Measurements from ENCODE around the gene TTC24. TPM values are rescaled to one million over a fixed set of nuclear protein-coding genes. Genes with fewer than 3 reads are reported as not detected.
"Not testable (repeated sequence)": the region's sequence is repeated elsewhere in the genome, so short reads cannot be mapped to it uniquely, and the experiment has no call there.

Gene TTC24
- total RNA-seq, 1 donor from 2014 or later = not detected

GRCh38 chr1:156624814-156625435 lies 45.4 kb downstream of the TTC24 start:
- H3K27me3 ChIP-seq (ENCODE audit: control insufficient read depth, insufficient read depth, low read length) = peaks cover 44% of the 10 kb centered on the region
- no peak for DNase-seq (ENCODE audit: low read depth)
- no peak overlapping the region for H3K4me3 ChIP-seq (ENCODE audit: low read depth, low read length)
- TF ChIP-seq CTCF (IDR thresholded peaks at IDR 0.05; ENCODE audit: insufficient read depth, low read length, poor library complexity, severe bottlenecking) = no peak
- no peaks in the 10 kb centered on the region for H3K36me3 ChIP-seq (ENCODE audit: control insufficient read depth, insufficient read depth, low read length)

GRCh38 chr1:156625436-156626078 lies 46.0 kb downstream of the TTC24 start:
- Histone ChIP-seq H3K36me3 (ENCODE audit: control insufficient read depth, insufficient read depth, low read length) (no peaks in the 10 kb centered on the region), H3K27me3 (ENCODE audit: control insufficient read depth, insufficient read depth, low read length) (peaks cover 41% of the 10 kb centered on the region), H3K4me3 (ENCODE audit: low read depth, low read length) (no peak overlapping the region)
- DNase-seq (ENCODE audit: low read depth) = no peak
- TF ChIP-seq CTCF (IDR thresholded peaks at IDR 0.05; ENCODE audit: insufficient read depth, low read length, poor library complexity, severe bottlenecking) = peak; percentile 92

GRCh38 chr1:156626079-156626438 lies 46.5 kb downstream of the TTC24 start:
- Histone ChIP-seq H3K4me3 (ENCODE audit: low read depth, low read length) (no peak overlapping the region), H3K27me3 (ENCODE audit: control insufficient read depth, insufficient read depth, low read length) (peaks cover 41% of the 10 kb centered on the region), H3K36me3 (ENCODE audit: control insufficient read depth, insufficient read depth, low read length) (no peaks in the 10 kb centered on the region)
- DNase-seq (ENCODE audit: low read depth) = no peak
- TF ChIP-seq CTCF (IDR thresholded peaks at IDR 0.05; ENCODE audit: insufficient read depth, low read length, poor library complexity, severe bottlenecking) = no peak

GRCh38 chr1:156627313-156627880 lies 47.9 kb downstream of the TTC24 start:
- no peak for DNase-seq (ENCODE audit: low read depth)
- peaks cover 43% of the 10 kb centered on the region for H3K27me3 ChIP-seq (ENCODE audit: control insufficient read depth, insufficient read depth, low read length)
- H3K36me3 ChIP-seq (ENCODE audit: control insufficient read depth, insufficient read depth, low read length) = no peaks in the 10 kb centered on the region
- H3K4me3 ChIP-seq (ENCODE audit: low read depth, low read length) = no peak overlapping the region
- peak; percentile 72 for TF ChIP-seq CTCF (IDR thresholded peaks at IDR 0.05; ENCODE audit: insufficient read depth, low read length, poor library complexity, severe bottlenecking)

DNA sequence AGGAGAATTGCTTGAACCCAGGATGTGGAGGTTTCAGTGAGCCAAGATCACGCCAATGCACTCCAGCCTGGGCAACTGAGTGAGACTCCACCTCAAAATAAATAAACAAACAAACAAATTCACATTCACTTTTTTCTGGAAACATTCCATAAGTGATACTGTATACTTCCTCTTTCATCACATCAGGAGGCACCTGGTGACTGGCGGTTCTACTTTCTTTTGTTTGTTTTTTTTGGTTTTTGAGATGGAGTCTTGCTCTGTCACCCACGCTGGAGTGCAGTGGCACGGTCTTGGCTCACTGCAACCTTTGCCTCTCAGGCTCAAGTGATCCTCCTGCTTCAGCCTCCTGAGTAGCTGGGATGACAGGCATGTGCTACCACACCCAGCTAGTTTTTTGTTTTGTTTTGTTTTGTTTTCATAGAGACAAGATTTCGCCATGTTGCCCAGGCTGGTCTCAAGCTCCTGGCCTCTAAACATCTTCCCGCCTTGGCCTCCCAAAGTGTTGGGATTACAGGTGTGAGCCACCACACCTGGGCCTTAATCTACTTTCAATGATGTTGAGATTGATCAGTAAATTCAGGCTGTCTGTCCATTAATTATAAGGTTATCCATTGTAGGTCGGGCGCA lies 50.4 kb downstream of the TTC24 start:
- Histone ChIP-seq H3K36me3 (ENCODE audit: control insufficient read depth, insufficient read depth, low read length) (no peaks in the 10 kb centered on the region), H3K27me3 (ENCODE audit: control insufficient read depth, insufficient read depth, low read length) (peaks cover 32% of the 10 kb centered on the region), H3K4me3 (ENCODE audit: low read depth, low read length) (no peak overlapping the region)
- DNase-seq (ENCODE audit: low read depth) = no peak
- no peak for TF ChIP-seq CTCF (IDR thresholded peaks at IDR 0.05; ENCODE audit: insufficient read depth, low read length, poor library complexity, severe bottlenecking)

DNA sequence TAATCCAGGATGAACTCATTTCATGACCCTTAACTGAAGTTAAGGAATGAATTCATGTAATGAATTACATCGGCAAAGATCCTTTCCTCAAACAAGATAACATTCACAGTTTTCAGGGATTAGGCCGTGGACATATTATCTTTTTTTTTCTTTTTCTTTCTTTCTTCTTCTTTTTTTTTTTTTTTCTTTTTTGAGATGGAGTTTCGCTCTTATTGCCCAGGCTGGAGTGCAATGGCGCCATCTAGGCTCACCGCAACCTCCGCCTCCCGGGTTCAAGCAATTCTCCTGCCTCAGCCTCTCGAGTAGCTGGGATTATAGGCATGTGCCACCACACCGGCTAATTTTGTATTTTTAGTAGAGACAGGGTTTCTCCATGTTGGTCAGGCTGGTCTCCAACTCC lies 51.6 kb downstream of the TTC24 start:
- not testable (repeated sequence) for DNase-seq (ENCODE audit: low read depth); H3K4me3 ChIP-seq (ENCODE audit: low read depth, low read length); H3K36me3 ChIP-seq (ENCODE audit: control insufficient read depth, insufficient read depth, low read length)
- H3K27me3 ChIP-seq (ENCODE audit: control insufficient read depth, insufficient read depth, low read length) = peaks cover 24% of the 10 kb centered on the region
